Measurements from ENCODE around the gene CRYBB3. TPM values are rescaled to one million over a fixed set of nuclear protein-coding genes. Genes with fewer than 3 reads are reported as not detected.

CRYBB3 gene
- total and polyA plus RNA-seq, 4 donors, result 0.53 TPM; not detected in 3

DNA sequence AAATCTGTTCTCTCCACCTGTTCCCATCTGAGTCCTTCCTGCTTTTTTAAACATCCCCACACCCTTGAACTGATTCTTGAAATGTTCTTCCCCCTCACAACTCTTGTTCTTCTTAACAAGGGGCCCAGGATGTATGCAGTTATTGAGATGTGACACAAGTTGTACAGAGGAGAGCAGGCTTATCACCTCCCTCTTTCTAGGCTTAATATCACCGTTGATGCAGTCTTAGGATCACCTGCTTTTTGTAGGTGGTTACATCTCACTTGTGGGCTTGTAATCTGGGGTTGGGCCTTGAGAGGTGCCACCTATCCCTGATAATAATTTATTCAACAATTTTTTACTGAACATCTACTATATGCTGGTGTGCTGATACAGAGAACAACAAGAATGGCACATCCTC is 6.2 kb downstream of the CRYBB3 start:
- no peak for ATAC-seq (ENCODE audit: insufficient read depth, low FRiP score)

GRCh38 chr22:25206998-25207397 is 7.3 kb downstream of the CRYBB3 start:
- 92 to 93% methylated on average over 21 of the region's 21 CpGs for whole genome bisulfite sequencing, 2 donors
- H3K9ac ChIP-seq (ENCODE audit: insufficient read depth in 1 of 2, low read length in 2 of 2), result no peak overlapping the region

More for the DNA sequence above, 6.2 kb downstream of the CRYBB3 start:
- H3K27ac ChIP-seq (ENCODE audit: low read depth in 1 of 2, low read length in 1 of 2), result no peak overlapping the region
- peaks cover 0 to 8% (median 0%) of the 10 kb centered on the region in 4 donors for H3K36me3 ChIP-seq (ENCODE audit: control insufficient read depth in 4 of 4, insufficient read depth in 4 of 4, low read length in 4 of 4)
- 94 to 97% methylated on average over 1 of the region's 1 CpG for WGBS, 2 donors
- no peak overlapping the region for H3K9ac ChIP-seq (ENCODE audit: insufficient read depth in 1 of 2, low read length in 2 of 2)
- H3K4me3 ChIP-seq, result no peak overlapping the region
- TF ChIP-seq, protein P1, sequence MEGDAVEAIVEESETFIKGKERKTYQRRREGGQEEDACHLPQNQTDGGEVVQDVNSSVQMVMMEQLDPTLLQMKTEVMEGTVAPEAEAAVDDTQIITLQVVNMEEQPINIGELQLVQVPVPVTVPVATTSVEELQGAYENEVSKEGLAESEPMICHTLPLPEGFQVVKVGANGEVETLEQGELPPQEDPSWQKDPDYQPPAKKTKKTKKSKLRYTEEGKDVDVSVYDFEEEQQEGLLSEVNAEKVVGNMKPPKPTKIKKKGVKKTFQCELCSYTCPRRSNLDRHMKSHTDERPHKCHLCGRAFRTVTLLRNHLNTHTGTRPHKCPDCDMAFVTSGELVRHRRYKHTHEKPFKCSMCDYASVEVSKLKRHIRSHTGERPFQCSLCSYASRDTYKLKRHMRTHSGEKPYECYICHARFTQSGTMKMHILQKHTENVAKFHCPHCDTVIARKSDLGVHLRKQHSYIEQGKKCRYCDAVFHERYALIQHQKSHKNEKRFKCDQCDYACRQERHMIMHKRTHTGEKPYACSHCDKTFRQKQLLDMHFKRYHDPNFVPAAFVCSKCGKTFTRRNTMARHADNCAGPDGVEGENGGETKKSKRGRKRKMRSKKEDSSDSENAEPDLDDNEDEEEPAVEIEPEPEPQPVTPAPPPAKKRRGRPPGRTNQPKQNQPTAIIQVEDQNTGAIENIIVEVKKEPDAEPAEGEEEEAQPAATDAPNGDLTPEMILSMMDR (IDR thresholded peaks at IDR 0.05; ENCODE audit: control extremely low read depth, extremely low read depth), result no peak
- H3K4me1 ChIP-seq (ENCODE audit: control insufficient read depth in 5 of 5, insufficient read depth in 5 of 5, low read length in 5 of 5), result no peaks in the 10 kb centered on the region
- no peaks in the 10 kb centered on the region for H3K9me3 ChIP-seq (ENCODE audit: control insufficient read depth in 4 of 4, insufficient read depth in 3 of 4, low read length in 3 of 4)
- no peaks in the 10 kb centered on the region for H3K27me3 ChIP-seq (ENCODE audit: control insufficient read depth in 3 of 3, insufficient read depth in 3 of 3, low read length in 2 of 3)
- no peak for DNase-seq

GRCh38 chr22:25207553-25208157 is 8.0 kb downstream of the CRYBB3 start:
- no peaks in the 10 kb centered on the region for H3K27me3 ChIP-seq (ENCODE audit: control insufficient read depth in 3 of 3, insufficient read depth in 3 of 3, low read length in 2 of 3)
- no peak overlapping the region for H3K9ac ChIP-seq (ENCODE audit: insufficient read depth in 1 of 2, low read length in 2 of 2)
- H3K4me1 ChIP-seq (ENCODE audit: control insufficient read depth in 5 of 5, insufficient read depth in 5 of 5, low read length in 5 of 5), result no peaks in the 10 kb centered on the region
- no peak for DNase-seq
- no peak overlapping the region for H3K4me3 ChIP-seq
- H3K36me3 ChIP-seq (ENCODE audit: control insufficient read depth in 4 of 4, insufficient read depth in 4 of 4, low read length in 4 of 4), result peaks cover 0 to 6% (median 0%) of the 10 kb centered on the region in 4 donors
- TF ChIP-seq, protein P1 (IDR thresholded peaks at IDR 0.05; ENCODE audit: control extremely low read depth, extremely low read depth), result no peak
- H3K9me3 ChIP-seq (ENCODE audit: control insufficient read depth in 4 of 4, insufficient read depth in 3 of 4, low read length in 3 of 4), result no peaks in the 10 kb centered on the region
- no peak overlapping the region for H3K27ac ChIP-seq (ENCODE audit: low read depth in 1 of 2, low read length in 1 of 2)
- ATAC-seq (ENCODE audit: insufficient read depth, low FRiP score), result no peak
- 43 to 86% methylated on average over 2 of the region's 2 CpGs for WGBS, 2 donors

More at GRCh38 chr22:25206998-25207397, 7.3 kb downstream of the CRYBB3 start:
- no peaks in the 10 kb centered on the region for H3K4me1 ChIP-seq (ENCODE audit: control insufficient read depth in 5 of 5, insufficient read depth in 5 of 5, low read length in 5 of 5)
- no peak for DNase-seq
- H3K36me3 ChIP-seq (ENCODE audit: control insufficient read depth in 4 of 4, insufficient read depth in 4 of 4, low read length in 4 of 4), result peaks cover 0 to 8% (median 0%) of the 10 kb centered on the region in 4 donors
- H3K9me3 ChIP-seq (ENCODE audit: control insufficient read depth in 4 of 4, insufficient read depth in 3 of 4, low read length in 3 of 4), result no peaks in the 10 kb centered on the region
- H3K4me3 ChIP-seq, result no peak overlapping the region
- TF ChIP-seq, protein P1 (IDR thresholded peaks at IDR 0.05; ENCODE audit: control extremely low read depth, extremely low read depth), result no peak
- no peak for ATAC-seq (ENCODE audit: insufficient read depth, low FRiP score)
- no peaks in the 10 kb centered on the region for H3K27me3 ChIP-seq (ENCODE audit: control insufficient read depth in 3 of 3, insufficient read depth in 3 of 3, low read length in 2 of 3)
- no peak overlapping the region for H3K27ac ChIP-seq (ENCODE audit: low read depth in 1 of 2, low read length in 1 of 2)

- TF ChIP-seq, protein P1 (IDR thresholded peaks at IDR 0.05; ENCODE audit: control extremely low read depth, extremely low read depth), result no peak
- ATAC-seq (ENCODE audit: insufficient read depth, low FRiP score), result no peak
Observed at GRCh38 chr22:25208328-25208727, 8.7 kb downstream of the CRYBB3 start.

More at GRCh38 chr22:25208328-25208727, 8.7 kb downstream of the CRYBB3 start:
- Histone ChIP-seq H3K4me1 (ENCODE audit: control insufficient read depth in 5 of 5, insufficient read depth in 5 of 5, low read length in 5 of 5) (no peaks in the 10 kb centered on the region), H3K9ac (ENCODE audit: insufficient read depth in 1 of 2, low read length in 2 of 2) (no peak overlapping the region), H3K27me3 (ENCODE audit: control insufficient read depth in 3 of 3, insufficient read depth in 3 of 3, low read length in 2 of 3) (no peaks in the 10 kb centered on the region), H3K36me3 (ENCODE audit: control insufficient read depth in 4 of 4, insufficient read depth in 4 of 4, low read length in 4 of 4) (peaks cover 0 to 4% (median 0%) of the 10 kb centered on the region in 4 donors), H3K4me3 (no peak overlapping the region), H3K27ac (ENCODE audit: low read depth in 1 of 2, low read length in 1 of 2) (no peak overlapping the region), H3K9me3 (ENCODE audit: control insufficient read depth in 4 of 4, insufficient read depth in 3 of 4, low read length in 3 of 4) (peaks cover 0 to 2% (median 0%) of the 10 kb centered on the region in 4 donors)
- 88 to 91% methylated on average over 2 of the region's 2 CpGs for WGBS, 2 donors
- DNase-seq, result no peak
